K562 (cell line): ENCODE results near the gene PLD3. TPM values are rescaled to one million over a fixed set of nuclear protein-coding genes. Genes with fewer than 3 reads are reported as not detected.

Experiments used
- ATAC-seq: fragments of 200-7000 bp; cut with Tn5 transposase; 3 replicates; pipeline ENCODE4 v1.9.1; 2020; ENCODE audit warnings: moderate library complexity
- BruUV-seq: library from RNA; stranded (reverse); fragments of 400-500 nt; replicated peaks from 2 replicates; lab custom pipeline; 2021; lab: Mats Ljungman, UMichigan
- CTCF ChIA-PET: fragments of 300-600 bp; formaldehyde crosslinking; extraction: SDS; loops from one replicate; lab custom pipeline; 2021; ENCODE audit warnings: low intra/inter-chr PET ratio; lab: Yijun Ruan, JAX
- POLR2A ChIA-PET: fragments of 300-600, 350-650 bp; sonication (Branson Sonifier 250); formaldehyde crosslinking; extraction: SDS; loops from one replicate; lab custom pipeline; 2021; ENCODE audit warnings: antibody characterized with exemption, inconsistent platforms; lab: Yijun Ruan, JAX
- DNase-seq, 4 experiments: peaks; one replicate each; pipeline versions ENCODE4 v3.0.0 to v3.0.0-alpha.2; 2011 to 2018; ENCODE audit warnings: low spot score in 3 of 4, mixed read lengths in 3 of 4; ENCODE audit errors: extremely low read depth in 1 of 4
- FAIRE-seq: peaks from 2 replicates; lab custom pipeline; 2011; peaks lifted over from hg19 to GRCh38; lab: Jason Lieb, UNC
- H2AFZ ChIP-seq: 2 replicates; pipeline ENCODE4 v1.6.0; 2011; ENCODE audit warnings: low read depth, low read length, control low read depth, inconsistent platforms
- H3K27ac ChIP-seq: fragments of 200-600 bp; 3 replicates; pipeline ENCODE4 v1.8.0; 2011; ENCODE audit warnings: low read depth, mild to moderate bottlenecking, control low read depth, inconsistent platforms, low read length, moderate library complexity, mixed read lengths; ENCODE audit errors: extremely low read depth
- H3K27me3 ChIP-seq, 2 experiments: fragments of 300-600 bp in 1 of 2; 2 replicates in 1 of 2; 3 replicates in 1 of 2; pipeline versions ENCODE4 v1.6.0 to v1.8.0; 2011; ENCODE audit warnings: inconsistent platforms in 2 of 2, low read length in 2 of 2, mild to moderate bottlenecking in 1 of 2, mixed read lengths in 1 of 2, moderate library complexity in 1 of 2; ENCODE audit not compliant: control insufficient read depth in 2 of 2, insufficient read depth in 2 of 2
- H3K36me3 ChIP-seq: fragments of 300-600 bp; 3 replicates; pipeline ENCODE4 v1.8.0; 2011; ENCODE audit warnings: mild to moderate bottlenecking, low read length, inconsistent platforms; ENCODE audit not compliant: control insufficient read depth, insufficient read depth
- H3K4me1 ChIP-seq, 2 experiments: fragments of 200-600 bp in 1 of 2; replicated peaks in 1 of 2; 2 replicates in 1 of 2; 3 replicates in 1 of 2; pipeline versions ENCODE4 v1.5.1 to v1.8.0; 2011; ENCODE audit warnings: inconsistent platforms in 2 of 2, low read length in 2 of 2, mild to moderate bottlenecking in 1 of 2, mixed read lengths in 1 of 2, moderate library complexity in 1 of 2; ENCODE audit not compliant: control insufficient read depth in 2 of 2, insufficient read depth in 2 of 2
- H3K4me2 ChIP-seq: 2 replicates; pipeline ENCODE4 v1.6.1; 2011; ENCODE audit warnings: low read length, control low read depth, inconsistent platforms, mixed read lengths; ENCODE audit not compliant: insufficient read depth
- H3K4me3 ChIP-seq: fragments of 200-600 bp; sonication (generic), shearing (Covaris generic); 2 replicates; pipeline ENCODE4 v1.5.1; 2016; ENCODE audit warnings: control low read depth, inconsistent platforms
- H3K79me2 ChIP-seq: fragments of 200-600 bp; 3 replicates; pipeline ENCODE4 v1.8.0; 2011; ENCODE audit warnings: low read length, inconsistent platforms; ENCODE audit not compliant: control insufficient read depth, insufficient read depth
- H3K9ac ChIP-seq, 2 experiments: 2 replicates each; pipeline versions ENCODE4 v1.6.0 to v1.6.1; 2011; ENCODE audit warnings: low read depth in 2 of 2, low read length in 2 of 2, control low read depth in 1 of 2, inconsistent platforms in 1 of 2, mild to moderate bottlenecking in 1 of 2, mixed read lengths in 1 of 2; ENCODE audit not compliant: insufficient read depth in 1 of 2
- H3K9me1 ChIP-seq: one replicate; pipeline ENCODE4 v1.6.0; 2011; ENCODE audit warnings: inconsistent platforms, mild to moderate bottlenecking, low read length, moderate library complexity; ENCODE audit not compliant: control insufficient read depth, insufficient read depth
- H3K9me3 ChIP-seq: replicated peaks from 2 replicates; pipeline ENCODE4 v1.5.1; 2011; ENCODE audit warnings: low read depth, low read length, inconsistent platforms; ENCODE audit not compliant: control insufficient read depth, insufficient read depth
- H4K20me1 ChIP-seq: replicated peaks from 2 replicates; pipeline ENCODE4 v1.6.1; 2011; ENCODE audit warnings: low read length, inconsistent platforms, mixed read lengths; ENCODE audit not compliant: control insufficient read depth, insufficient read depth
- E2F1 ChIP-seq: sonication (generic); formaldehyde crosslinking; IDR thresholded peaks from 2 replicates; pipeline ENCODE4 v1.8.1; 2023; ENCODE audit warnings: mild to moderate bottlenecking, missing genetic modification reagents, moderate library complexity
- LCOR ChIP-seq: sonication (generic); formaldehyde crosslinking; IDR thresholded peaks from 2 replicates; pipeline ENCODE4 v1.8.0; 2022; ENCODE audit warnings: mild to moderate bottlenecking, missing genetic modification reagents
- POLR3A ChIP-seq: IDR thresholded peaks from 2 replicates; pipeline ENCODE4 v1.6.1; 2011; ENCODE audit warnings: borderline replicate concordance, mild to moderate bottlenecking, moderate library complexity; ENCODE audit not compliant: insufficient read length, insufficient read depth; ENCODE audit errors: extremely low read depth
- TAL1 ChIP-seq: fragments of 450-650 bp; IDR thresholded peaks from 2 replicates; pipeline ENCODE4 v1.6.1; 2016; ENCODE audit warnings: mild to moderate bottlenecking
- TEAD2 ChIP-seq: fragments of 450-650 bp; IDR thresholded peaks from 2 replicates; pipeline ENCODE4 v1.6.1; 2016; ENCODE audit warnings: missing genetic modification characterization, control low read depth, missing compliant biosample characterization
- XRCC3 ChIP-seq: fragments of 450-650 bp; IDR thresholded peaks from 2 replicates; pipeline ENCODE4 v1.6.1; 2017; ENCODE audit warnings: mild to moderate bottlenecking, moderate library complexity
- YY1 ChIP-seq, 3 experiments: IDR thresholded peaks; 2 replicates each; pipeline ENCODE4 v1.6.1; 2011; ENCODE audit warnings: low read length in 2 of 3, mild to moderate bottlenecking in 2 of 3, moderate library complexity in 2 of 3, borderline replicate concordance in 1 of 3, control low read depth in 1 of 3, low read depth in 1 of 3; ENCODE audit not compliant: insufficient read depth in 3 of 3, insufficient replicate concordance in 2 of 3, control insufficient read depth in 1 of 3, insufficient read length in 1 of 3; ENCODE audit errors: extremely low read depth in 1 of 3
- ZBTB33 ChIP-seq: sonication (generic); formaldehyde crosslinking; IDR thresholded peaks from 2 replicates; pipeline ENCODE4 v1.8.1; 2023; ENCODE audit warnings: mild to moderate bottlenecking, missing genetic modification reagents
- ZNF609 ChIP-seq: sonication (generic); formaldehyde crosslinking; IDR thresholded peaks from 2 replicates; pipeline ENCODE4 v1.8.1; 2023; ENCODE audit warnings: missing genetic modification reagents, mild to moderate bottlenecking, borderline replicate concordance
- WGBS: fragments of 100-300 bp; shearing (Covaris generic); methylation state at CpG from one replicate; pipeline ENCODE4 v1.1.6; 2016; ENCODE audit warnings: low coverage, mixed read lengths; ENCODE audit not compliant: insufficient coverage; ENCODE audit errors: missing lambda C conversion rate; 5-methylcytosine and 5-hydroxymethylcytosine counted together
- in situ Hi-C: fragments of 300-500 bp; cut with MboI; formaldehyde crosslinking; loops from 4 replicates; pipeline ENCODE4 v1.15.0; 2018; ENCODE audit warnings: inconsistent platforms, mixed read lengths
- intact Hi-C: fragments of 100-400 bp; cut with micrococcal nuclease; formaldehyde crosslinking; loops from 2 replicates; pipeline ENCODE4 v1.14.2; 2022
- polyA plus RNA-seq, 8 experiments: library from polyadenylated mRNA; depleted of rRNA in 4 of 8; stranded (reverse) in 5 of 8; unstranded in 3 of 8; fragments of >200 nt; fragmentation: Nextera tagmentation in 2 of 8; fragmentation: Illumina TruSeq in 1 of 8; extraction: Ambion mirVana in 2 of 8; extraction: Trizol in 1 of 8; gene quantifications; 2 replicates each; pipeline versions ENCODE4 v1.2.1 to v1.2.3, GENCODE V29; 2011 to 2014; ENCODE audit warnings: inconsistent platforms in 1 of 8, missing spikeins in 1 of 8
- total RNA-seq, 7 experiments: library from RNA; depleted of rRNA in 6 of 7; stranded (reverse); fragments of >200 nt in 6 of 7; fragmentation: Illumina TruSeq in 2 of 7; extraction: Trizol in 2 of 7; gene quantifications; 2 replicates each; pipeline versions ENCODE4 v1.2.1 to v1.2.3, GENCODE V29; 2011 to 2021; ENCODE audit warnings: low replicate concordance in 1 of 7

The PLD3 gene
- total and polyA plus RNA-seq, 9 of the 15 experiments (the other 6 are each of a cell fraction or from before 2014, with no cell fraction given), result 2.3 to 128 (median 72.7) TPM

GRCh38 chr19:40410030-40410389, 61.5 kb downstream of the PLD3 start:
- H3K27me3 ChIP-seq, result no peaks in the 10 kb centered on the region
- H3K79me2 ChIP-seq, result no peaks in the 10 kb centered on the region
- no peaks in the 10 kb centered on the region for H3K9me3 ChIP-seq
- intact Hi-C loops, result no loop called here
- no TSS peak for BruUV-seq
- CTCF ChIA-PET, result no interaction called here
- in situ Hi-C loops, result no loop called here
- no peak overlapping the region for H2AFZ ChIP-seq
- no peaks in the 10 kb centered on the region for H3K36me3 ChIP-seq
- FAIRE-seq (no peak), ATAC-seq (no peak), DNase-seq (no peak)
- no peak overlapping the region for H3K4me2 ChIP-seq
- H4K20me1 ChIP-seq, result no peaks in the 10 kb centered on the region
- no peaks in the 10 kb centered on the region for H3K9me1 ChIP-seq
- TF ChIP-seq ZBTB33 (CRISPR knock-in tag) (peak; percentile 34; the same call in 1 of the 2 replicates), E2F1 (no peak), ZNF609 (CRISPR knock-in tag) (no peak), XRCC3 (no peak), TEAD2 (tag) (no peak), POLR3A (no peak), YY1 (IDR thresholded peaks at IDR 0.05; ENCODE audit: borderline replicate concordance in 1 of 3, control insufficient read depth in 1 of 3, extremely low read depth in 1 of 3, insufficient read depth in 3 of 3, insufficient read length in 1 of 3, insufficient replicate concordance in 2 of 3, low read depth in 1 of 3, low read length in 2 of 3) (no peak), TAL1 (no peak), LCOR (CRISPR knock-in tag) (no peak)
- POLR2A ChIA-PET, result interaction anchor here (1.9 kb wide), 1 partner anchor 11 kb away, joined by 10 read pairs; no protein-coding TSS in a partner anchor
- peak overlapping the region in 1 of 2 experiments; percentile 48; a peak in 1 of 4 replicates for H3K9ac ChIP-seq
- H3K4me1 ChIP-seq, result peaks cover 18 to 50% of the 10 kb centered on the region in 2 experiments; a peak in 4 of 5 replicates
- 60% methylated on average over 6 of the region's 9 CpGs for WGBS
- H3K4me3 ChIP-seq, result no peak overlapping the region
- H3K27ac ChIP-seq, result no peak overlapping the region
